ENCODE data around the gene TBX4. TPM values are rescaled to one million over a fixed set of nuclear protein-coding genes. Genes with fewer than 3 reads are reported as not detected.

The TBX4 gene
- total and polyA plus RNA-seq, 2 of the 13 experiments (the other 11 are each of a cell fraction or from before 2014, with no cell fraction given) = 0.11 to 1.1 TPM

DNA sequence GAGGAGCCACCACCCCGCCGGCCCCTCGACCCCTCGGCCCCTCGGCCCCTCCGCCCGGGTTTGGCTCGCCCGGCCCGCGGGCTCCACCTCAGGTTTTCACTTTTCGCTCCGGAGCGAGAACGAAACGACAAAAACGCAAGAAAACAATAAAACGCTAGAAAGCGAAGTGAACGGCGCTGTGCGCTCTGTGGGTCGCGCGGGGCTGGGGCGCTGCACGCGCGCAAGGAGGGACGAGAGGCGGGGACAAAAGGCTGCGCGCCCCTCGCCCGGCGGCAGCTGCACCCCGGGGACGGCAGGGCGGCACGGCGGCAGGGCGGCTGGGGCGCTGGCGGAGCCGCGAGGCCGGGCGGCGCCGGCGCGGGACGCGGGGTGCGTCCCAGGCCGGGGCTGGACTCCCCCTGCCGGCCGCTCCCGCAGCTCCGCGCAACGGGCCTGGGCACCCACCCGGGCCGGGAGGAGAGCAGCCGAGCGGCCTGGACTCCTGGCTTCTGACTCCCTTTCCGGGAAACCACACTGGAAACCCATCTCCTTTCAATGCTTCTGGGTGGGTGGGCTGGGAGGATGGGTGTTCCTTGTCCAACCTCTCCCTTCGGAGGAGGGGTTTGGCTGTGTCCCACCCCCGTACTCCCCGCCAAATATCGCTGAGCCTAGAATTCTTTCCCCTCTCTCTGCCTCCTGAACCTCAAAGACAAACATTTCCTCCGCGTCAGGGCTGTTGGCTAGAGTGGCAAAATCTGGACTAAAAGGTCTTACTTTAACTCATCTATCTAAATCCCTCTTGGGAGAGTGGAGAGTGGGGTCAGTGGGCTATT lies 42.7 kb upstream of the TBX4 start (continued):
- TF ChIP-seq, protein P1, sequence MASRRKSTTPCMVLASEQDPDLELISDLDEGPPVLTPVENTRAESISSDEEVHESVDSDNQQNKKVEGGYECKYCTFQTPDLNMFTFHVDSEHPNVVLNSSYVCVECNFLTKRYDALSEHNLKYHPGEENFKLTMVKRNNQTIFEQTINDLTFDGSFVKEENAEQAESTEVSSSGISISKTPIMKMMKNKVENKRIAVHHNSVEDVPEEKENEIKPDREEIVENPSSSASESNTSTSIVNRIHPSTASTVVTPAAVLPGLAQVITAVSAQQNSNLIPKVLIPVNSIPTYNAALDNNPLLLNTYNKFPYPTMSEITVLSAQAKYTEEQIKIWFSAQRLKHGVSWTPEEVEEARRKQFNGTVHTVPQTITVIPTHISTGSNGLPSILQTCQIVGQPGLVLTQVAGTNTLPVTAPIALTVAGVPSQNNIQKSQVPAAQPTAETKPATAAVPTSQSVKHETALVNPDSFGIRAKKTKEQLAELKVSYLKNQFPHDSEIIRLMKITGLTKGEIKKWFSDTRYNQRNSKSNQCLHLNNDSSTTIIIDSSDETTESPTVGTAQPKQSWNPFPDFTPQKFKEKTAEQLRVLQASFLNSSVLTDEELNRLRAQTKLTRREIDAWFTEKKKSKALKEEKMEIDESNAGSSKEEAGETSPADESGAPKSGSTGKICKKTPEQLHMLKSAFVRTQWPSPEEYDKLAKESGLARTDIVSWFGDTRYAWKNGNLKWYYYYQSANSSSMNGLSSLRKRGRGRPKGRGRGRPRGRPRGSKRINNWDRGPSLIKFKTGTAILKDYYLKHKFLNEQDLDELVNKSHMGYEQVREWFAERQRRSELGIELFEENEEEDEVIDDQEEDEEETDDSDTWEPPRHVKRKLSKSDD (CRISPR knock-in tag; IDR thresholded peaks at IDR 0.05; ENCODE audit: low read depth) = peak; percentile 70; the same call in 1 of the 2 replicates
- TF ChIP-seq ZNF256 (CRISPR knock-in tag; conservative IDR thresholded peaks at IDR 0.05) (no peak), ZNF749 (CRISPR knock-in tag; IDR thresholded peaks at IDR 0.05; ENCODE audit: borderline replicate concordance) (no peak), NFKB2 (CRISPR knock-in tag; IDR thresholded peaks at IDR 0.05; ENCODE audit: borderline replicate concordance) (no peak), ZNF558 (CRISPR knock-in tag; IDR thresholded peaks at IDR 0.05; ENCODE audit: borderline replicate concordance) (no peak), MTF2 (CRISPR knock-in tag; IDR thresholded peaks at IDR 0.05; ENCODE audit: borderline replicate concordance) (no peak), ZNF883 (CRISPR knock-in tag; IDR thresholded peaks at IDR 0.05; ENCODE audit: not compliant biosample characterization) (no peak), ISX (CRISPR knock-in tag; conservative IDR thresholded peaks at IDR 0.05) (no peak), GABPB1 (CRISPR knock-in tag; IDR thresholded peaks at IDR 0.05) (peak; percentile 46; the same call in 1 of the 2 replicates), ELF3 (CRISPR knock-in tag; IDR thresholded peaks at IDR 0.05) (no peak), FOSL1 (CRISPR knock-in tag; IDR thresholded peaks at IDR 0.05; ENCODE audit: borderline replicate concordance) (no peak), SMARCE1 (IDR thresholded peaks at IDR 0.05; ENCODE audit: borderline replicate concordance) (no peak), ZNF790 (CRISPR knock-in tag; IDR thresholded peaks at IDR 0.05; ENCODE audit: borderline replicate concordance) (no peak), ZBTB38 (CRISPR knock-in tag; IDR thresholded peaks at IDR 0.05) (no peak), EZH2 (conservative IDR thresholded peaks at IDR 0.05; ENCODE audit: low read depth, low read length) (no peak), NFYC (CRISPR knock-in tag; IDR thresholded peaks at IDR 0.05) (no peak), ZNF12 (CRISPR knock-in tag; IDR thresholded peaks at IDR 0.05) (no peak), ZNF775 (CRISPR knock-in tag; IDR thresholded peaks at IDR 0.05; ENCODE audit: borderline replicate concordance) (no peak), ZIK1 (CRISPR knock-in tag; IDR thresholded peaks at IDR 0.05; ENCODE audit: borderline replicate concordance, low read depth) (no peak), RORA (CRISPR knock-in tag; IDR thresholded peaks at IDR 0.05) (no peak)
- TF ChIP-seq, protein P2, sequence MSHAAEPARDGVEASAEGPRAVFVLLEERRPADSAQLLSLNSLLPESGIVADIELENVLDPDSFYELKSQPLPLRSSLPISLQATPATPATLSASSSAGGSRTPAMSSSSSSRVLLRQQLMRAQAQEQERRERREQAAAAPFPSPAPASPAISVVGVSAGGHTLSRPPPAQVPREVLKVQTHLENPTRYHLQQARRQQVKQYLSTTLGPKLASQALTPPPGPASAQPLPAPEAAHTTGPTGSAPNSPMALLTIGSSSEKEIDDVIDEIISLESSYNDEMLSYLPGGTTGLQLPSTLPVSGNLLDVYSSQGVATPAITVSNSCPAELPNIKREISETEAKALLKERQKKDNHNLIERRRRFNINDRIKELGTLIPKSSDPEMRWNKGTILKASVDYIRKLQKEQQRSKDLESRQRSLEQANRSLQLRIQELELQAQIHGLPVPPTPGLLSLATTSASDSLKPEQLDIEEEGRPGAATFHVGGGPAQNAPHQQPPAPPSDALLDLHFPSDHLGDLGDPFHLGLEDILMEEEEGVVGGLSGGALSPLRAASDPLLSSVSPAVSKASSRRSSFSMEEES (CRISPR knock-in tag; IDR thresholded peaks at IDR 0.05) = no peak
- TF ChIP-seq, protein P3, sequence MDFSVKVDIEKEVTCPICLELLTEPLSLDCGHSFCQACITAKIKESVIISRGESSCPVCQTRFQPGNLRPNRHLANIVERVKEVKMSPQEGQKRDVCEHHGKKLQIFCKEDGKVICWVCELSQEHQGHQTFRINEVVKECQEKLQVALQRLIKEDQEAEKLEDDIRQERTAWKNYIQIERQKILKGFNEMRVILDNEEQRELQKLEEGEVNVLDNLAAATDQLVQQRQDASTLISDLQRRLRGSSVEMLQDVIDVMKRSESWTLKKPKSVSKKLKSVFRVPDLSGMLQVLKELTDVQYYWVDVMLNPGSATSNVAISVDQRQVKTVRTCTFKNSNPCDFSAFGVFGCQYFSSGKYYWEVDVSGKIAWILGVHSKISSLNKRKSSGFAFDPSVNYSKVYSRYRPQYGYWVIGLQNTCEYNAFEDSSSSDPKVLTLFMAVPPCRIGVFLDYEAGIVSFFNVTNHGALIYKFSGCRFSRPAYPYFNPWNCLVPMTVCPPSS (IDR thresholded peaks at IDR 0.05) = no peak
- TF ChIP-seq, protein P4, sequence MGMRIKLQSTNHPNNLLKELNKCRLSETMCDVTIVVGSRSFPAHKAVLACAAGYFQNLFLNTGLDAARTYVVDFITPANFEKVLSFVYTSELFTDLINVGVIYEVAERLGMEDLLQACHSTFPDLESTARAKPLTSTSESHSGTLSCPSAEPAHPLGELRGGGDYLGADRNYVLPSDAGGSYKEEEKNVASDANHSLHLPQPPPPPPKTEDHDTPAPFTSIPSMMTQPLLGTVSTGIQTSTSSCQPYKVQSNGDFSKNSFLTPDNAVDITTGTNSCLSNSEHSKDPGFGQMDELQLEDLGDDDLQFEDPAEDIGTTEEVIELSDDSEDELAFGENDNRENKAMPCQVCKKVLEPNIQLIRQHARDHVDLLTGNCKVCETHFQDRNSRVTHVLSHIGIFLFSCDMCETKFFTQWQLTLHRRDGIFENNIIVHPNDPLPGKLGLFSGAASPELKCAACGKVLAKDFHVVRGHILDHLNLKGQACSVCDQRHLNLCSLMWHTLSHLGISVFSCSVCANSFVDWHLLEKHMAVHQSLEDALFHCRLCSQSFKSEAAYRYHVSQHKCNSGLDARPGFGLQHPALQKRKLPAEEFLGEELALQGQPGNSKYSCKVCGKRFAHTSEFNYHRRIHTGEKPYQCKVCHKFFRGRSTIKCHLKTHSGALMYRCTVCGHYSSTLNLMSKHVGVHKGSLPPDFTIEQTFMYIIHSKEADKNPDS (CRISPR knock-in tag; IDR thresholded peaks at IDR 0.05) = no peak

Data from HepG2 (cell line).